ENCODE results near the gene LRBA.
A peak's percentile ranks its signal among the peaks of the same experiment; 100 is the strongest.
"Not testable (repeated sequence)": the region's sequence is repeated elsewhere in the genome, so short reads cannot be mapped to it uniquely, and the experiment has no call there.

The LRBA gene

DNA sequence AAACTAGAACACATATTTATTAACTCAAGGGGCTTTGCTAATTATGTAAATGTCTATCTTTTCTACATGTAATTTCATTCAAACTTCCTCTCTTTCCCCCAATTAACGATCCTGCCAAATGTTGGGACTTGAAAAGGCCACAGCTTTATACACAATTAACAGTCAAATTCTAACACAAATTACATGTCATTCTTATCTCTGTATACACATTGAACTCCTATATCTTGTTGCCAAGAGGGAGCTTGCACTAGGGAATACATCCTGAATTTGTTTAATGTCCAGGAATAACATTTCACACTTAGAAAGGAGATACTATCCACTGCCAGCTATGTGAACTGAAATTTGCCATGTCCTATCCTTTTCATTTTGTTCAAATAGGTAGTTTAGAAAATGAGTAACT is 472.0 kb downstream of the LRBA start:
- no peak for DNase-seq

DNA sequence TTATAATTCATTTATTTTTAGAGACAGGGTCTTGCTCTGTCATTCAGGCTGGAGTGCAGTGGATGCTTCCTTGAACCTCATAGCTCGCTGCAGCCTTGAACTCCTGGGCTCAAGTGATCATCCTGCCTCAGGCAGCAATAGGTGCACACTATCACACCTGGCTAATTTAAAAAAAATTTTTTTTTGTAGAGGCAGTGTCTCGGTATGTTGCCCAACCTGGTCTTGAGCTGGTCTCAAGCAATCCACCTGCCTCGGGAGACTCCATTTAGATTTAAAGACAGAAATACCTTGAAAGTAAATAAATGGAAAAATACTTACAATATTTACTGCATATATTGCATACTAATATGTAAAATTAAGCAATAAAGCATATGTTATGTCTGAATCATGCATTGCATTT is 473.4 kb downstream of the LRBA start:
- DNase-seq, result no peak

DNA sequence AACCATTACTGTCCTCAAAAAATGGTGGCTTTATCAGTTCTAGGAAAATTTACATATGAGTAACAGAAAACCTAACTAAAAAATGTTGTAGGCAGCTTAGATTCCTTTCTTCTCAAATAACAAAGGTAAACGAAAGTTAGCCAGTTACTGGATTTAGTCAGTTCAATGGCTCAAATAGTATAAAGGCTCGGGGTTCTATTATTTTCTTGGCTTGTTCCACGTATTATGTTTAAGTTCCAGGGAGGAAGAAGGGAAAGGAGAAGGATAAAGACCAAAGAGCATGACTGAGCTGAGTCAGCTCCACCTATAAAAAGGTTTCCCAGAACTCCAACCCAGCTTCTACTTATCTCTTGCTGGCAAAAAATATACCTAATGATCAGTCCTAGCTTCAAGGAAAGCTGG is 474.1 kb downstream of the LRBA start:
- no peak for DNase-seq

DNA sequence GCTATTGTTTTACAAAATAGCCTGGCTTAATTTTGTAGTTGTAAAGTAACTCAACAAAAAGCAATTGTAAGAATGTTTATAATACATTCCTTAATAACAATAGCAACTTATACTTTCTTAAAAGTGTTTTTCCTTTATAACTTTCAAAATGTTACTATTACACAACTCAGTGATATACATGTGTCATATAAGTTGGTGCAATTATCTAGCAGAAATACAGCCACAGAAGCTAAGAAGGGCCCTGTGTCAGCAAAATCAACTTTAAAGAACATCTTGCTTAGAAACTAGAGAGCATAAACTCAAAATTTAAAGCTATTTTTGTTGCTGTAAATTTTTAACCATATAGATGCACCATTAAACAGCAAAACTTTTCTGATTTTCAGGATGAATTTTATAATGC is 474.5 kb downstream of the LRBA start:
- DNase-seq, result no peak

DNA sequence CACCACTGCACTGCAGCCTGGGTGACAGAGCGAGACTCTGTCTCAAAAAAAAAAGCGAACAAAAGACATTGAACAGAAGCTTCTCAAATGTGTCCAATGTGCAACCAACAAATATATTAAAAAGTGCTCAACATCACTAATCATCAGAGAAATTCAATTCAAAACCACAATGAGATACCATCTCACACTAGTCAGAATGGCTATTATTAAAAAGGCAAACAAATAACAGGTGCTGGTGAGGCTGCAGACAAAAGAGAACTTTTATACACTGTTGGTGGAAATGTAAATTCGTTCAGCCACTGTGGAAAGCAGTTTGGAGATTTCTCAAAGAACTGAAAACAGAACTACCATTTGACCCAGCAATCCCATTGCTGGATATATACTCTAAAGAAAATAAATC is 477.2 kb downstream of the LRBA start:
- not testable (repeated sequence) for DNase-seq

DNA sequence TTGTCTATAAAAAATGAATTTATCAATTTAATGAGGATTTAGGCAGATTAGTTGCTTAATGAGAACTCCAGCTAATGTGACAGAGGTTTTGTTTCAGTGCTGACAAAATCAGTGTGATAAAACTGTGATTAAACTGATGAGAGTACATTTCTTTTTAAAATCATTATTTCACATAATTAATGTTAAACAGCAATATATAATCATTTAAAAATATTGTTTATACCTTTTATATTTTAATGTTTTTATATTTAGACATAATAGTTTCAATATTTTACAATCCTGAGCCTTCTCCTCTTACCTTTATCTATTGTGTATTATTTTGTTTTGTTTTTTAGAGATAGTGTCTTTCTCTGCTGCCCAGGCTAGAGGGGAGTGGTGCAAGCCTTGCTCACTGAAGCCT is 480.3 kb downstream of the LRBA start:
- DNase-seq, result no peak

DNA sequence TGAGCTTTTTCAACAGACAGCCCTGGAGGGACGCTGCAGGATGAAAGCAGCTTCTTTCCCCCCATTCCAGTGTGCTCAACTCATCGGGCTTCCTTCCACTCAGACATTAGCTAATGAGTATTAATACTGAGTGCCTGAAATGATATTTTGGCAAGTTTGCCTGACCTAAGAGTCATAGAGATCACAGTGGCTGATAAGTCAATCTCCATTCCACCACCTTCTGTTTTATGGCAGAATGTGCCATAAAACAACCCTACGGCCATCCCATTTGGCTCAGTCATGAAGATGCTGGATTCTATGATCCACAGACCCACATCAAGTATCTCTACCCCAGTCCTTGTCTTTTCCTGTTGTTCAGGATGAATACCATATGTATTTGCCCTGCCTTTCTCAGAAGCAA is 481.4 kb downstream of the LRBA start:
- DNase-seq, result no peak

DNA sequence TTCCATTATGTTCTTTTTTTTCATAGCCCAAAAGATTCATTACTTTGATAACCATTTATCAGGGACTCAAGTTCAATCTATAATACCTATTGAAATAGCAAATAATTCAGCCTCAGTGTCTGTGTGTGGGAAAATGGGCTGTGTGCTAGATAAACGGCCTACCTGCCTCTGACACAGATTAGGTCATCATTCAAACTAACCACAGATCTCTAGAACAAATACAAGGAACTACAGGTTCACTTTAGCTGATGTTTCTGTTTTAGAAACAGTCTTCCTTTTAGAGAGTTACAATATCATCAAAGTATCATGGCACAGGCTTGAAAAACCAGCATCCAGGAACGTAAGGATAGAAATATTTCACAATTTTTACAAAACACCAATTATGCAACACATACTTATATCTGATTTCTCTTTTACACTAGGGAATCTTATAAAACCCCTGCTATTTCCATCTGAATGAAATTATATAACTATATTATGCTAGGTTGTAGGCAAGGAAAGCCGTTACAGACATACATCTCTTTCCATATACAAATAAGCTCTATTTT is 489.7 kb downstream of the LRBA start:
- DNase-seq, result no peak

DNA sequence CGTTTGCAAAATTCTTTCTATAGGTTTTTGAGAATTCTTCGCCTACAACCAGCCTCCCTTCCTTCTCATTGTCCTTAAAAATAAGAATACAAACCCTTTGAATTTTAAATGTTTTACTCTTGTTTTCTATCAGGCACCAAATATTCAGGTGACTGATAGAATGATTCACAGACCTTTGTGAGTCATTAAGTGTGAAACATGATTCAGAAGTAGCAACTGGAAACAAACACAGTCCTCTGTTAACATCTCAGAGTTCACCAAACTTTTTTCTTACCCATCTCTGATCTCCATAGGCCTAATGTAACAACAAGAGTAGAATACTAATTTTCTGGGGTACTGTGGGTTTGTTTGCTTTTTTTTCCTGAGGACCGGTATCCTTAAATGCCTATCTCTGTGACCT is 496.5 kb downstream of the LRBA start:
- DNase-seq, result peak; percentile 48

DNA sequence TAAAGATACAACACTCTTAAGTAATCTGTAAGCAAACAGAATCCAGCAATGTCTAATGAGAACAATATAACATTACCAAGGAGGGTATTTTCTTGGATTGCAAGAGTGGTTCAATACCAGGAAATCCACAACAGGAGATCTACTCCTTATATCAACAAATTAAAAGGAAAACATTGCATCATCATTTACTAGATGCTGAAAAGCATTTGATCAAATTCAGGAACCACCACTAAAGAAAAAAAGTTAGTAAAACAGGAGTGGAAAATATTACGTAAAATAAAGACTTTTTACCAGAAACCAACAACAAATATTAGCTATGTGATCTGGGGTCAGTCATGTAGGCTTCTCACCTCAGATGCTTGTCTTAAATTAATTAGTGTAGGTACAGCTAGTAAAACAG is 499.9 kb downstream of the LRBA start:
- DNase-seq, result no peak

DNA sequence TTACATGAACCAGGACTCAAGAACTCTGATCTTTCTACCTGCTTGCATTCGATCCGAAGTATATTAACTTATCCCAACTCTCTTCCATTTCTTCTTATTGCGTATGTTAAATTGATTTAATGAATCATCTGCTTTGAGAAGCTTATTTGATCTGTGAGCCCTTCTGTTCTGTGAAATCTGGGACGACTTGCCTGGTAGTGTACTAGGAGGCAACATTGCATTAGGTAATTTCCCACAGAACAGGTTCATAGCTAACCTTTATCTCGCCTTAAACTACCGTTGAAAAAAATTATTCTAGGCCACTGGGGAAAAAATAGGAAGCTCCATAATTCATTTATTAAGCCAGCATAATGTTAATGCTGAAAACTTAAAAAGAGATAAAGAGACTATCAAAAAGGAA is 500.4 kb downstream of the LRBA start:
- DNase-seq, result no peak

DNA sequence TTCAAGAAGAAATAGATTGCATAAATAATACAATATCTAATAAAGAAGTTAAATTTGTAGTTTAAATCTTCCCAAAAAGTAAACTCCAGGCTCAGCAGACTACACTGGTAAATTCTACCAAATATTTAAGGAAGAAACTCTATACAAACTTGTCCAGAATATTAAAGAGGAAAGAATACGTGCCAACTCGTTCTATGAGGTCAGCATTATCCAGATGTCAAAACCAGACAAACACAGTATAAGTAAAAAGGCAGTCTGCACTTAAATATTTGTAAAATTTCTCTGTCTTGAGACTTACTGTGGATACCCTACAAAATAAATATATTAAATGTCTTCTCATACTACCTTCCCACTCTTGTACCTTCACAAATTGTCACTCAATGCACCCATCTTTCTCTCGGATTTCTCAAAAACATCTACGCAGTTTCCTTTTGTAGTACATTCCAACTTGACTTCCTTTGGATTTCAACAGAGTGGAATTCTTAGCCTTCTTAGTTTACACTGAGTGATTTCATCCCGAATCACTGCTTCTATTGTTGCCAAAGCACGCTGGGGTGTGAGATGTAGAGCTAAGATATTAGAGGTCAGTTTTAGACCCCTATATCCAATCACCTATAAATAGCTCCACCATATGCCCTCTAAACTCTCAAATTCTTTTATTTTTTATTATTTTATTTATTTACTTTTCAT is 504.8 kb downstream of the LRBA start:
- no peak for DNase-seq

DNA sequence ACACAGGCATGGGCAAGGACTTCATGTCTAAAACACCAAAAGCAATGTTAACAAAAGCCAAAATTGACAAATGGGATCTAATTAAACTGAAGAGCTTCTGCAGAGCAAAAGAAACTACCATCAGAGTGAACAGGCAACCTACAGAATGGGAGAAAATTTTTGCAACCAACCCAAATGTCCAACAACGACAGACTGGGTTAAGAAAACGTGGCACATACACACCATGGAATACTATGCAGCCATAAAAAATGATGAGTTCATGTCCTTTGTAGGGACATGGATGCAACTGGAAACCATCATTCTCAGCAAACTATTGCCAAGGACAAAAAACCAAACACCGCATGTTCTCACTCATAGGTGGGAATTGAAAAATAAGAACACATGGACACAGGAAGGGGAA is 507.4 kb downstream of the LRBA start:
- not testable (repeated sequence) for DNase-seq

DNA sequence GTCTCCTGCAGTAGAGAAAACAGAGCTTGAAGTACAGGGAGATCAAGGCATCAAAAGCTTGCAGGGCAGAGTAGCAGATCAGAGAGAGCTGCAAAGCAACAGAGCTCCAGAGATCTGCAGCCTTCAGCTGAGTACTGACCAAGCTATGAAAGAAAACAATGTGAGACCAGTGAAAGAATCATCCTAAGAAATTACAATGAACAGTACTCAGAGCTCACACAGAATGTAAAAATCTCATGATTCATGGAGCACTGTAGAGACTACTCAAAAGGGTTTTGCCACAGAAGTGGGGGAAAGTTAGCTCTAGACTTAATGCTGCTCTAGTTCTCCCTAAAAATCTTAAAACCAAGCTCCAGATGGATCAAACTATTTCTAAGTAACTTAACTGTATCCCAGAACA is 513.1 kb downstream of the LRBA start:
- no peak for DNase-seq

DNA sequence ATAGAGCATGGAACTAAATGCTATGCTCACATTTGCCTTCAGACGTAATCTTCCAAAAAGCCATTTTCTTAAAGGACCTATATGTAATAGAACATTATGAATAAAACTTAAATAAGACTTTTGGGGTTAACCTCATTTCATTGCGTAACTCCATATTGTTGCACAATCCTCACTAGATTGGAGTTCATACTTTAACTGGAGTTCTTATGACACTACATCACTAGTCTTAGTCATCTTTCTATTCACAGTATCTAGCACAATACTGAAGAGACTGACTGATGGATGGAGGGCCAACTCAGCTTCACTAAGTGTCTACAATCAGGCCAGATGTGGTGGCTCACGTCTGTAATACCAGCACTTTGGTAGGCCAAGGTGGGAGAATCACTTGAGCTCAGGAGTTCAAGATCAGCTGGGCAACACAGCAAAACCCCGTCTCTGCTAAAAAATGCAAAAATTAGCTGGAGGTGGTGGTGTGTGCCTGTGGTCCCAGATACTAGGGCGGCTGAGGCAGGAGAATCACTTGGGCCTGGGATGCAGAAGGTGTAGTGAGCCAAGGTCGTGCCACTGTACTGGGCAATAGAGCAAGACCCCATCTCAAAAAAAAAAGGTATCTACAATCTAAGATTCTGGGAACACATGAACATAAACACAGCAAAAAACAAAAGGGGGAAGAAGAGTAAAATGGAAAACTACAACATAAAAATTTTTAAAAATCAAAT is 513.9 kb downstream of the LRBA start:
- no peak for DNase-seq

DNA sequence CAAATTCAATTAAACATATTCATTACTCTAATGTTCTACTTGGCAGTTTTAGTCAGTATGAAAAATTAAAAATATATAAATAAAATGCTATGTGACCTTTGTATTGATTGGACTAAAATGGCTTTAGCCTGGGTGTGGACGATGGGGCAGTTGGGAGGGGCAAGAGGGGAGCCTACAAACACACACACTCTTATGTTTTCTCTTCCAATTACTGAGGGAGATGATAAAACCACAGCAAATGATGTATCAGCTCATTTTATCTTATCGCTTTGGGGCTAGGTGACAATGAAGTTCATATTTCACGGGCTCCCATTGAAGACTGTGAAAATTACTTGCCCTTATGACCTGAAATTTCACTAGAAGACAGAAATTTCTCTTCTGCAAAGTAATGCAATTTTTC is 517.5 kb downstream of the LRBA start:
- no peak for DNase-seq

DNA sequence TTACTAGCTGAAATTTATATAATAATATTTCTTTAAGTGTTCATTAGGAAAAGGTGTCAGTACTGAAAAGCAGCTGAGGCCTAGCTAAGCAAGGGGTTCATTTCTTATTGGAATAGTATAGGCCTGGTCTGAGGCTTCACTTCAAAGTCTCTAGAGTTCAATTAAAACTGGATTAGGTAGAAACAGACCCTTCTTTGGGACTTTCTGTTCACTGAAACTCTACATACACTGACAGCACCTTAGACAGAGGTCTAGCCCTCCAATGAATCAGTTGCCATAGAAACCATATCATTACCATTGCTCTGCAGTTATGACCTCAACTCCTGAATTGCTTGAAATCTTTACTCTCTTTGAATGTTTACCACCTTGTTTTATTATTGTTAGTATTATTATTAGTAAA is 519.5 kb downstream of the LRBA start:
- DNase-seq, result no peak

DNA sequence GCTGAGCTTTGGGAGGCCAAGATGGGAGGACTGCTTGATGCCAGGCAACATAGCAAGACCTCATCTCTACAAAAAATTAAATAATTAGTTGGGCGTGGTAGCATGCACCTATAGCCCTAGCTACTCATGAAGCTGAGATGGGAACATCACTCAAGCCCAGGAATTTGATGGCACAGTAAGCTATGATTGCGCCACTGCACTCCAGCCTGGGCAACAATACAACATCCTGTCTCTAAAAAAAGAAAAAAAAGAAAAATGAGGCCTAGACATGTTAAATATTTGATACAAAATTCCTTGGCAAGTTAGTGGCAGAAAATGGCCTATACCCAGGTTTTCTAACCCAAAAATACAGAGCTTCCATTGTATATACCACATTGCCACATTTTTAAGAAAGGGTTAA is 521.2 kb downstream of the LRBA start:
- no peak for DNase-seq

DNA sequence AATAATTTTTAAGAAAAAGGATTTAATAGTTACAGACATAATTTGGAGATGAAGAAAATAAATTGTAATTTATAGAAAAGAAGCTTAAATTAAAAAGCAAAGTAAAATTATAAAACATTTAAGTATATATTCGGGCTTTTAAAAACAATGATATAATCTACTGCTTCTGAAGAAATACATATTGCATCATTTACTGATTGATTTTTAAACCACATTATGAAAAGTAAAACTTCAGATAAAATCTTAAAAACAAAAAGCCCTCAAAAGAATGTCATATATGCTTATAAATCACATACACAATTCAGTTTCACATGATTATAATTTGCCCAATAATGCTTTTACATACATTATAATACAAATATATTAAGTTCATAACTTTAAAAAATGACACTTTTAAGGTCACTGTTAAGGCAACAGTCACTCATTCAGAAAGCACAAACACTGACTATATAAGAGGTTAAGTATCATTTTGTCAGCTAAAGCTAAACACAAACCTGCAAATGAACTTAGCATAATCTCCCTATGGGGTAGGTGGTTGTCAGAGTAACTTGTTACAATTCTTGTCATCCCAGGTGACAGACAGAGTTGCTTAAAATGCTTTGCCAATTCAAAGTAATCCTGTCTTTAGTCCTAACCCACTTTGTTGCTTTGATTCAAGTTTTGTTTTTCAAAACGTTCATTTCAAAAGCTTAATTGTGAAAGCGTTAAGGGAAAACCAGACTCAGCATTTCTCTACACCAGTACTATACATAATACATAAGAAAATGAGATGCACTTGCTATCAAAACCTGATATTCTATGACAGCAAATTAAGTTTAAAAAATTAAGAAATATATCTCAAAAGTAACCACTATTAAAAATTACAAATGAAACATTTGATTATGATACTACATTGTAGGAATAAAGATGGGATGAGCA is 523.7 kb downstream of the LRBA start:
- DNase-seq, result peak; percentile 32

DNA sequence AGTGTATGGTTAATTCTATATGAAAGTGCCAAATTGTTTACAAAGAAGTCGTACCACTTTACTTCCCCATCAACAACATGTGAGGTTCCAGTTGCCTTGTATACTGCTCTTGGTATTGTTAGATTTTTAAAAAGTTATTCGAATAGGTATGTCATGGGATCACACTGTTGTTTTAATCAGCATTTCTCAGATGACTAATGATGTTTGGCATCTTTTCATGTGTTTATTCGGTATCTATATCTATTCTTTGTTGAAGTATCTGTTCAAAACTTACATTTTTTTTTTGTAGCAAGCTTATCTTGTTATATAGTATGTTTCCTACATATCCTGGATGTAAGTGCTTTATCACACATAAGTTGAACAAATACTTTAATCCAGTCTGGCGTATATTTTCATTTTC is 532.5 kb downstream of the LRBA start:
- DNase-seq, result no peak

DNA sequence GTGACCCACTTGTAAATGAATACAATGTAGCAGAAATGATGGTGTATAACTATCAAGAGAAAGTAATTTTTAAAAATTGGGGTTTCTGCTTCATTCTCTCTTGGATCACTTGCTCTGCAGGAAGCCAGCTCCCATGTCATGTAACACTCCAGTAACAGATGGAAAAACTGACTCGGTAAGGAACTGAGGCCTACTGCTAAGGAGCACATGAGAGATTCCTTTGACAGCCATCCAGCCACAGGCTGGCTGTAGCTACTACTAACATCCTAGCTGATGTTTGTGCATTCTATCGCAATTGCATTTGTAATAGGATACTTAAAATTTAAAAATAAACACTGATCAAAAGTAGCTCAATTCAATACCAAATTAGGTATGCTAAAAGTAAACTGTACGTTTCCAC is 535.4 kb downstream of the LRBA start:
- no peak for DNase-seq

DNA sequence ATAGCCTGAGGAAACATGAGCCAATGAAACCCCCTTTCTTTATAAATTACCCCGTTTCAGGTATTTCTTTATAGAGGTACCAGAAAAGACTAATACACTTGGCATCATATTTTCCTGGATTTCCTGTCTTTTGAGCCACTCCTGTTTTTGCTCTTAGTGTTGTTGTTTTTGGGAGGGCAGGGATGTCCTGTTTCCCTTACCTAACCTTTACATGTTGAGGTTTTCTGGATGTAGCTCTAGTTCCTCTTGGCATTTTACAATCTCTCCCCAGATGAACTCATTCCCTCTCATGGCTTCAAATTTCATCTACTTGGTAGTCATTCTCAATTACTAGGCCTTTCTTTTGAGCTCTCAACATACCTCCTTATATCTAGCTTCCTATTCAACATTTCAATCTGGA is 537.2 kb downstream of the LRBA start:
- no peak for DNase-seq

DNA sequence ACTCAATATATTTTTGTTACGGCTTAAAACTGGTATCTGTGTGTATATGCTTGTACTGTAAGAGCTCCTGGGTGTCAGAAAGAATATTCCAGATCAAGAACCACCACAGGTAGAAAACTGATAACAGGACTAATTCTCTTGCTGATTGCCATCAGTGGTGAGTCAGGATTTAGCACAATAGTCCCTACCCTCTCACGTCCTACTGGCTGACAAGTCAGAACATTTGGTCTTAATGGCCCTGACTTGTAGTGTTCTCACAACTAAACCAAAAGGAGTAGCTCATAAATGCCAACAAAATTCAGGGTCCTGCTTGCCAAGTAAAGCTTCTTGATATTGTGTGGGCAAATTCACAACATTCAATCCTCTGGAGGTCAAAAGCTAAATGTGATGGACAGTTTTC is 538.3 kb downstream of the LRBA start:
- peak; percentile 3 for DNase-seq

DNA sequence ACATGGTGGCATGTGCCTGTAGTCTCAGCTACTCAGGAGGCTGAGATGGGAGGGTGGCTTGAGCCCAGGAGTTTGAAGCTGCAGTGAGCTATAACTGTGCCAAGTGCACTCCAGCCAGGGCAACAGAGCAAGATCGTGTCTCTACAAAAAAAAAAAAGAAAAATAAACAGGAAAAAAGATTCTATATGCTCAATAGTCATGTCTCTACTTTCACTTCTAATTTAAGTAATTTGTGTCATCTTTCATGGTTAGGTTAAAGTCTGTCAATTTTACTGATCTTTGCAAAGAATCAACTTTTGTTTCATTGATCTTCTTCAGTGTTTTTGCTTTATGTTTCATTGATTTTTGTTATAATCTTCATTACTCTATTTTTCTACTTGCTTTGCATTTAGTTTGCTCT is 539.3 kb downstream of the LRBA start:
- no peak for DNase-seq
